ENCODE data around the gene B3GAT1. TPM values are rescaled to one million over a fixed set of nuclear protein-coding genes. Genes with fewer than 3 reads are reported as not detected.

Gene B3GAT1
- total RNA-seq, 1 donor from 2014 or later: 0.32 TPM

DNA sequence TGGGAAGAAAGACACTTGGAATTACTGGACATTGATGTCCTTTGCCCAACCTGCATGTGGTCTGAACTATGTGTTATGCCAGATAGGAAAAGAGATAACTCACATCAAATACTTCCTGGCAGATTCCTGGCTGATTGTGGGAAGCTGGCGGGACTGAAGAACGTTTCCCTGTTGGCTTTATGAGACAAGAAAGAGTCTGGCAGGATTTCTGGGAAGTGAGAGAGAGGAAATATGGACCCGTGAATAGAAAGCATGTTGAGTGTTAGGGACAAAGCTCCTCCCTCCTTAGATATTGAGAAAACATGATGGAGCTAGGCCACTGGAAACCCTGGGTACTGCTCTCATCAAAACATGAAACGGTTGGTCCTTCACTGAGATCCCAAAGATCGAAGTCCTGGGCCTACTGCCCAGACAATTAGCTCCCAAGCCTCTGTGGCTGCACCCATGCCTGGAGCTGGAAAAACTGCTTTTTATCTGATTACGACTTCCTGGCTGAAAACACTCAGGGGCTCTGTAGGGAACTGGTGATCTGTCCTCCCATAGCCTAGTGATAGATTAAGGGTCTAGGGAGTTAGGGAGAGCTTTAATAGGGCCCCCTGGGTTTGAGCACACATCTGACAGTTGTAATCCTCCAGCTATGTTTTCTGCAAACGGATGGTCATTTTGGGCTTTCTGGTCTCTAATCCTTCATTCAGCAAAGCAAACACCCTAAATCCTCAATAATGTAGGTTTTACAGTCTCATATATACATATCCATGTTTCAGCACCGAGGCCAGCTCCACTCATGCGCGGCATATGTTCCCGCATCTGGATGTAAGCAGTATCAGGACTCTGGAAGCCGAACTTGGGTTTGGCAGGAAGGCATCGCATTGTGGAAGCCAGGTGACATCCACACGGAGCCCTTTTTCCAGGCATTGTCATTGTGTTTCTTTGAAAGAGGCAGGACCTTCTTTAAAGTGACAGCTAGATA is 6.1 kb upstream of the B3GAT1 start:
- no peaks in the 10 kb centered on the region for H3K4me1 ChIP-seq
- no peak for DNase-seq (ENCODE audit: low spot score in 2 of 2)
- intact Hi-C loops (cut with DNase I): no loop called here
- no peaks in the 10 kb centered on the region for H3K9me3 ChIP-seq
- TF ChIP-seq, protein P1, sequence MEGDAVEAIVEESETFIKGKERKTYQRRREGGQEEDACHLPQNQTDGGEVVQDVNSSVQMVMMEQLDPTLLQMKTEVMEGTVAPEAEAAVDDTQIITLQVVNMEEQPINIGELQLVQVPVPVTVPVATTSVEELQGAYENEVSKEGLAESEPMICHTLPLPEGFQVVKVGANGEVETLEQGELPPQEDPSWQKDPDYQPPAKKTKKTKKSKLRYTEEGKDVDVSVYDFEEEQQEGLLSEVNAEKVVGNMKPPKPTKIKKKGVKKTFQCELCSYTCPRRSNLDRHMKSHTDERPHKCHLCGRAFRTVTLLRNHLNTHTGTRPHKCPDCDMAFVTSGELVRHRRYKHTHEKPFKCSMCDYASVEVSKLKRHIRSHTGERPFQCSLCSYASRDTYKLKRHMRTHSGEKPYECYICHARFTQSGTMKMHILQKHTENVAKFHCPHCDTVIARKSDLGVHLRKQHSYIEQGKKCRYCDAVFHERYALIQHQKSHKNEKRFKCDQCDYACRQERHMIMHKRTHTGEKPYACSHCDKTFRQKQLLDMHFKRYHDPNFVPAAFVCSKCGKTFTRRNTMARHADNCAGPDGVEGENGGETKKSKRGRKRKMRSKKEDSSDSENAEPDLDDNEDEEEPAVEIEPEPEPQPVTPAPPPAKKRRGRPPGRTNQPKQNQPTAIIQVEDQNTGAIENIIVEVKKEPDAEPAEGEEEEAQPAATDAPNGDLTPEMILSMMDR (IDR thresholded peaks at IDR 0.05): no peak
- H3K36me3 ChIP-seq: no peaks in the 10 kb centered on the region
- H3K4me3 ChIP-seq: no peak overlapping the region
- H3K27me3 ChIP-seq: no peaks in the 10 kb centered on the region
- H3K27ac ChIP-seq: no peak overlapping the region

DNA sequence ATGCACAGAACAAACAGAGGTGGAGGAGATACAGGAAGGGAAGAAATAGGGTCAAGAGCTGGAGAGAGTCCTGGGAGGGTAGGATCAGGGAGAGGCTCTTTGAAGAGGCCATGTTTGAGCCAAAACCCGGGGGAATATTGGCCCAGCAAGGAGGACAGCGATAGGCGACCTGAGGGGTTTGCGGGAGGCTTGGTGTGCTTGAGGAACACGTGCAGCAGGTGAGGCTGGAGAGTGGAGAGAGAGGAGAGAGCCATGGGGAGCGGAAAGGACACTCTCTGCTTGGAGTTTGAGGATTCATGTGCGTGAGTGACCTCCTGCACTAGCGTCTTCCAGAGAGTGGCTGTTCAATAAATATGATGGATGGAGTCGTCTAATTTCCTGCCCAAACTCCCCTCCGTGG is 4.7 kb upstream of the B3GAT1 start:
- intact Hi-C loops (cut with DNase I): no loop called here
- TF ChIP-seq, protein P1 (IDR thresholded peaks at IDR 0.05): no peak
- DNase-seq (ENCODE audit: low spot score in 2 of 2): no peak
- Histone ChIP-seq H3K27me3 (peaks cover 7% of the 10 kb centered on the region), H3K27ac (no peak overlapping the region), H3K4me1 (peaks cover 3 to 4% of the 10 kb centered on the region in 2 donors), H3K4me3 (no peak overlapping the region), H3K9me3 (no peaks in the 10 kb centered on the region), H3K36me3 (no peaks in the 10 kb centered on the region)

DNA sequence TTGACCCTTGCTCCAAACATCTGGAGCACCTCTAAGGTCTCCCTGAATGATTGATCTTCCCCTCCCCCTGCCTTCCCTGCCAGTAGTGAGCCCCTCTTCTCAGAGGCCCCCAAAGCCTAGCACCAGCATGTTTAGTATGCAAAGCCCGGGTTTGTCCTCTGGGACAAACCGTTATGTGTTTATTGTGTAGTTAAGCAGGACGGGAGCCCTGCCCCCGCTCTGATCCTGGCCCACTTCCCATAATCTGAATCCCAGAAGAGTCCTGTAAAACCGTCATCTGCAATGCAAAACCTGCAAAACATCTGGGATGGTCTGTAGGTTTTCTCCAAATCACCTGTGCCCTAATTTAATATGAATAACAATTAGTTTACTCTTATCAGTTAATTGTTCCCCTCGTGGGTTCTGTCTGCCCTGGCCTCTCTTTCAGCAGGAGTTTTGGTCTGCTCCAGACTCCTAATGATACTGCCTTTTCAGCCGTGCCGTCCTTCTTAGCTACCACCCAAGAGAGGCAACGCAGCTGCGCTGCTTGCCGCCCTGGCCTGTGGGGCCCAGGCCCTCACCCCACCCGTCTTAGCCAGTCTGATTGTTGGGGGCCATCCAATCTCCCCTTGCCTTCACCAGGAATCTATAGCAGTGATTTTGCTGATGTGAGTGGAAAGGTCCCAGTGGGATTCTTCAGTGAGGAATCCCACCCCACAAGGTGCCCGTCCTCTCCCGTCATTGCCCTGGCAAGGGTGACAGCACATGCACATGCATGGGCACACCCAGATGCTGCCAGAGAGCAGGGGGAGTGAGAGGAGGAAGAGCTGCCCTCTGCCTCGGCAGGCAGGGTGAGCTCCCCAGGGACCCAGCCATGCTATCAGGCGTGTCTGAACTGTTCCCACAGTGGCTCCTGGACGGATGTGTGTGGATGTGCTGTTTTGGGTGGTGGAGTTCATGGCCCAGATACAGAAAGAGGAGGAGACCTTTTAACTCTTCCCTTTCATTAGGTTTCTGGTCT is 3.0 kb upstream of the B3GAT1 start:
- Histone ChIP-seq H3K4me1 (peaks cover 3 to 9% of the 10 kb centered on the region in 2 donors), H3K4me3 (no peak overlapping the region), H3K27me3 (peaks cover 7% of the 10 kb centered on the region), H3K9me3 (no peaks in the 10 kb centered on the region), H3K27ac (no peak overlapping the region), H3K36me3 (no peaks in the 10 kb centered on the region)
- TF ChIP-seq, protein P1 (IDR thresholded peaks at IDR 0.05): no peak
- intact Hi-C loops (cut with DNase I): no loop called here
- DNase-seq (ENCODE audit: low spot score in 2 of 2): no peak

DNA sequence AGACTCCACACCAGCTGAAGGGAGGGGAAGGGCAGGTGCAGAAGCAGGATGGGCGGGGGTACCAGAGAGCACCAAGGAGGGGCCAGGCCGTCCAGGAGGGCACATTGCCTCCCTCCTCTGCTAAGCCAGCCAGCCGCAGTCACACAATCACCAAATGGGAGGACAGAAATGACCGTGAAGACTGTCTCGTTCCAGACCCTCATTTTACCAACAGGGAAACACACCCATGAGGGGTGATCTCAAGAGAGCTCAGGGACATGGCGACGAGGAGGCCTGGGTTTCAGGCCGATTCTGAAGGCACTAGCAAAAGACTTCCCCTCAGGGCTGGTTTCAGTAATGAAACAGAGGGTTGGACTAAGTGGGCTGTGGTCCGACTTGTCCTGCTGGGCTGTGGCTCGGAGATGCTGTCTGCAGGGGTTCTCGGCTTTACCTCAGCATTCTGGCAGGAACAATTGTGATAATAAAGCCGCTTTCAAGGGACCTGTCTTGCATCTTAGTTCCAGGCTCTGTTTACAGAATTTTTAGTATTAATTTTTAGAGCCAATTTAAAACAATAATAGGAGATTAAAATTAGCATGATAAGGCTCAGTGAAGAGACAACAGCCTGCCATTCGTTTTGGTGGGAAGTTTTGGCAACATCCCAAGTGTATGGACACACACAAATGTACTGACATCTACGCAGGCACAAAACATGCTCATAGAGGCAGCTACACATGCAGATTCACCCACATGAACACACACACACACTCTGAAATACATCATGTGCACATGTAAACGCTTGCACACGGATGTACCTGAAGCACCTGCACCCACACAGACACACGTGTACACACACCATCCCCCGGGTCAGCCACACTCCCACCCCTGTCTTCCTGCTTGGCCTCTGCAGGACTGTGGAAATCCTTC is 2.0 kb upstream of the B3GAT1 start:
- DNase-seq (ENCODE audit: low spot score in 2 of 2): no peak
- no peaks in the 10 kb centered on the region for H3K36me3 ChIP-seq
- peaks cover 7% of the 10 kb centered on the region for H3K27me3 ChIP-seq
- H3K27ac ChIP-seq: no peak overlapping the region
- TF ChIP-seq, protein P1 (IDR thresholded peaks at IDR 0.05): no peak
- intact Hi-C loops (cut with DNase I): no loop called here
- H3K4me3 ChIP-seq: no peak overlapping the region
- no peaks in the 10 kb centered on the region for H3K9me3 ChIP-seq
- H3K4me1 ChIP-seq: peaks cover 3 to 9% of the 10 kb centered on the region in 2 donors

All from ascending aorta (tissue), 2 donors.